SJSA1 (cell line): Measurements from ENCODE around the gene SQOR. TPM values are rescaled to one million over a fixed set of nuclear protein-coding genes. Genes with fewer than 3 reads are reported as not detected.
"Not testable (repeated sequence)": the region's sequence is repeated elsewhere in the genome, so short reads cannot be mapped to it uniquely, and the experiment has no call there.

ENCODE experiments used
- DNase-seq, 2 experiments: peaks; one replicate each; pipeline ENCODE4 v3.0.0-alpha.2; 2015 to 2020; ENCODE audit warnings: low spot score in 2 of 2, low read depth in 1 of 2
- H3K27ac ChIP-seq: fragments of 250-450 bp; sonication (Bioruptor Pico); 2 replicates; pipeline ENCODE4 v1.5.1; 2020; ENCODE audit warnings: mild to moderate bottlenecking, moderate library complexity
- H3K27me3 ChIP-seq: fragments of 250-450 bp; sonication (Bioruptor Pico); replicated peaks from 2 replicates; pipeline ENCODE4 v1.5.1; 2020; ENCODE audit warnings: mild to moderate bottlenecking, moderate library complexity
- H3K36me3 ChIP-seq: fragments of 250-450 bp; sonication (Bioruptor Pico); 2 replicates; pipeline ENCODE4 v1.5.1; 2020; ENCODE audit warnings: mild to moderate bottlenecking
- H3K4me1 ChIP-seq: fragments of 250-450 bp; sonication (Bioruptor Pico); replicated peaks from 2 replicates; pipeline ENCODE4 v1.6.1; 2021; ENCODE audit warnings: mild to moderate bottlenecking
- H3K4me3 ChIP-seq: fragments of 250-450 bp; sonication (Bioruptor Pico); 2 replicates; pipeline ENCODE4 v1.5.1; 2020; ENCODE audit warnings: mild to moderate bottlenecking
- H3K9me3 ChIP-seq: fragments of 250-450 bp; sonication (Bioruptor Pico); replicated peaks from 2 replicates; pipeline ENCODE4 v1.5.1; 2020; ENCODE audit warnings: mild to moderate bottlenecking
- total RNA-seq: library from RNA; depleted of rRNA; stranded (reverse); fragments of >200 nt; shearing (Covaris generic); gene quantifications from 2 replicates; pipeline ENCODE4 v1.2.3, GENCODE V29; 2014

Gene SQOR
- total RNA-seq, 1 experiment from 2014 or later: 4.7 TPM

GRCh38 chr15:45641374-45641781, 6.5 kb downstream of the SQOR start:
- Histone ChIP-seq H3K4me3 (no peak overlapping the region), H3K4me1 (peaks cover 31% of the 10 kb centered on the region), H3K36me3 (no peaks in the 10 kb centered on the region), H3K27ac (no peak overlapping the region), H3K9me3 (no peaks in the 10 kb centered on the region), H3K27me3 (no peaks in the 10 kb centered on the region)
- DNase-seq: no peak

- Histone ChIP-seq H3K27me3 (no peaks in the 10 kb centered on the region), H3K9me3 (no peaks in the 10 kb centered on the region), H3K27ac (no peak overlapping the region), H3K4me3 (no peak overlapping the region), H3K36me3 (no peaks in the 10 kb centered on the region), H3K4me1 (peaks cover 30% of the 10 kb centered on the region)
- DNase-seq: no peak
Measured at GRCh38 chr15:45641999-45642932, 7.4 kb downstream of the SQOR start.

- Histone ChIP-seq H3K36me3 (no peaks in the 10 kb centered on the region), H3K4me1 (peaks cover 20% of the 10 kb centered on the region), H3K27me3 (no peaks in the 10 kb centered on the region), H3K4me3 (no peak overlapping the region), H3K27ac (no peak overlapping the region), H3K9me3 (no peaks in the 10 kb centered on the region)
- DNase-seq: no peak
Measured at GRCh38 chr15:45644437-45644836, 9.6 kb downstream of the SQOR start.

GRCh38 chr15:45645026-45645980, 10.5 kb downstream of the SQOR start:
- peaks cover 16% of the 10 kb centered on the region for H3K4me1 ChIP-seq
- DNase-seq: no peak
- H3K4me3 ChIP-seq: no peak overlapping the region
- H3K9me3 ChIP-seq: no peaks in the 10 kb centered on the region
- no peaks in the 10 kb centered on the region for H3K27me3 ChIP-seq
- H3K36me3 ChIP-seq: no peaks in the 10 kb centered on the region
- no peak overlapping the region for H3K27ac ChIP-seq

- peaks cover 8% of the 10 kb centered on the region for H3K4me1 ChIP-seq
- no peak overlapping the region for H3K27ac ChIP-seq
- H3K36me3 ChIP-seq: no peaks in the 10 kb centered on the region
- DNase-seq: no peak
- H3K4me3 ChIP-seq: no peak overlapping the region
- no peaks in the 10 kb centered on the region for H3K9me3 ChIP-seq
- H3K27me3 ChIP-seq: no peaks in the 10 kb centered on the region
Measured at GRCh38 chr15:45646220-45646619, 11.4 kb downstream of the SQOR start.

GRCh38 chr15:45647828-45648227, 13.0 kb downstream of the SQOR start:
- Histone ChIP-seq H3K27ac (no peak overlapping the region), H3K4me1 (no peaks in the 10 kb centered on the region), H3K27me3 (no peaks in the 10 kb centered on the region), H3K36me3 (no peaks in the 10 kb centered on the region), H3K9me3 (no peaks in the 10 kb centered on the region), H3K4me3 (no peak overlapping the region)
- DNase-seq: no peak

GRCh38 chr15:45648521-45649200, 13.8 kb downstream of the SQOR start:
- DNase-seq: no peak
- Histone ChIP-seq H3K27ac (no peak overlapping the region), H3K4me1 (no peaks in the 10 kb centered on the region)

GRCh38 chr15:45650007-45650406, 15.2 kb downstream of the SQOR start:
- DNase-seq, H3K9me3 ChIP-seq, H3K4me3 ChIP-seq, H3K36me3 ChIP-seq, H3K4me1 ChIP-seq, H3K27me3 ChIP-seq, H3K27ac ChIP-seq: not testable (repeated sequence)

More at GRCh38 chr15:45648521-45649200, 13.8 kb downstream of the SQOR start:
- H3K9me3 ChIP-seq: no peaks in the 10 kb centered on the region
- H3K4me3 ChIP-seq: no peak overlapping the region
- H3K27me3 ChIP-seq: no peaks in the 10 kb centered on the region
- H3K36me3 ChIP-seq: no peaks in the 10 kb centered on the region

- Histone ChIP-seq H3K4me1 (no peaks in the 10 kb centered on the region), H3K36me3 (no peaks in the 10 kb centered on the region), H3K27me3 (no peaks in the 10 kb centered on the region), H3K9me3 (no peaks in the 10 kb centered on the region), H3K27ac (no peak overlapping the region), H3K4me3 (no peak overlapping the region)
- DNase-seq: no peak
Measured at GRCh38 chr15:45650889-45651525, 16.2 kb downstream of the SQOR start.

GRCh38 chr15:45653702-45654424, 19.0 kb downstream of the SQOR start:
- Histone ChIP-seq H3K4me3 (no peak overlapping the region), H3K36me3 (no peaks in the 10 kb centered on the region), H3K27ac (no peak overlapping the region), H3K27me3 (no peaks in the 10 kb centered on the region), H3K9me3 (no peaks in the 10 kb centered on the region; the same call in 1 of the 2 replicates), H3K4me1 (no peaks in the 10 kb centered on the region)
- DNase-seq: no peak

- no peaks in the 10 kb centered on the region for H3K36me3 ChIP-seq
- H3K4me3 ChIP-seq: no peak overlapping the region
- H3K27ac ChIP-seq: no peak overlapping the region
- H3K4me1 ChIP-seq: no peaks in the 10 kb centered on the region
- no peaks in the 10 kb centered on the region; the same call in 1 of the 2 replicates for H3K9me3 ChIP-seq
- no peak for DNase-seq
- no peaks in the 10 kb centered on the region for H3K27me3 ChIP-seq
Measured at GRCh38 chr15:45654749-45655148, 19.9 kb downstream of the SQOR start.

- no peaks in the 10 kb centered on the region; the same call in 1 of the 2 replicates for H3K9me3 ChIP-seq
- H3K27me3 ChIP-seq: no peaks in the 10 kb centered on the region
- H3K27ac ChIP-seq: no peak overlapping the region
- H3K4me1 ChIP-seq: no peaks in the 10 kb centered on the region
- no peak overlapping the region for H3K4me3 ChIP-seq
- H3K36me3 ChIP-seq: no peaks in the 10 kb centered on the region
- DNase-seq: no peak
Measured at GRCh38 chr15:45657254-45657653, 22.4 kb downstream of the SQOR start.
